Stimulated activated CD8-positive, alpha-beta memory T cell treated with anti-CD3 and anti-CD28 coated beads, Interleukin-4, amount 100 ng/mL, for 24 hours (primary cell): ENCODE results near the gene TMEM131L.

Source experiments
- DNase-seq: peaks from one replicate; pipeline ENCODE4 v3.0.0-alpha.2; 2020; ENCODE audit warnings: low read depth

TMEM131L gene

GRCh38 chr4:153623491-153623890 is 157.3 kb downstream of the TMEM131L start:
- DNase-seq, result no peak

DNA sequence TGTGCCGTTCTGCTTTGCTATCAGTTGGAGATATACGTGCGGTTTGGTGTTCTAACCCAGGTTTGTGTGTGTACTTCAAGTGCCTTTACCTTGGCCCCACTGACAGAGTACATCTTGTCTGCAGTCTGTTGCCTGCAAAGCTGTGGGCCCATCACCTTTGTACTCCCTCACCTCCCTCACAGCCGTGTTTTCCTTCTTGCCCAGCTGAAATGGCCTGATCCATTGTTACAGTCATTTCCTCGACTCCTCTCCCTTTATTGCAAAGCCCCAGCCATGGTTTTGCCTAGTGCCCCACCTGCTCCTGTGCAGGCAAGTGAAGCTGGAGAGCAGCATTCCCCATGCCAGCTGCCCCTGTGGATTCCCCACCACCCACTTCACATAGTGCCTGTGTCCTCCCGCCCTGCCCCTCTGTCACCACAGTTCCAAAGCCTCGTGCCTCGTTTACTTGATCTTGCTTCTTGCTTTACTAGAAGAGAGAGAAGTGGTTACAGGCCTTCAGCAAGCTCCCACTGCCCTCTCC is 162.7 kb downstream of the TMEM131L start:
- DNase-seq, result no peak

GRCh38 chr4:153629776-153630175 is 163.6 kb downstream of the TMEM131L start:
- DNase-seq, result no peak

DNA sequence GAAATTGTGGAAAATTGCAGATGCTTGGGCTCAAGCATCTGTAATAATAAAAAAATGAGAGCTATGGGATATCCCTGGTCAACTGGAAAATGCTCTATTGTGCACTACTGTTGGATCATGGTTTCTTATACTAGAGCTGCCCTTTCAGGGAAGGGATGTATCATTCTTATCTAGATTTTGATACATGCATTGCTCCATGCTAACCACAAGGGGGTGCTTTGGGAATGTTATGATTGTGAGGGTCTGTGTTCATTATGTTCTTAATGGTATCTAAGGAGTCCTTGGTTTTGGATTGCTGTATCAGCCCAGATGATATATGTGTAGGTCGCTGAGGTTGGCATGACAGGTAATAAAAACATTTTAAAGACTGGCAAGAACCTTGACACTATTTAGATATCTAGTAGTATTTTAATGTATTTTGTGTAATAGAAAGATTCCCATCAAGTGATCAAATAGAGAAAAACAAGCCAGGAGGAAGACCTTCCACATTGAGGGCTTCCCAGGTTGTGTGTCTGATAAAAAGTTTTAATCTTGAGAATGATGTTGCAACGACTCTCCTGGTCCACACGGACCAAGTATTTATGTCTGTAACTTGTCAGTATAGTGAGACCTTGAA is 168.7 kb downstream of the TMEM131L start:
- DNase-seq, result no peak

- DNase-seq, result no peak
These were observed 169.7 kb downstream of the TMEM131L start for GRCh38 chr4:153635846-153636245.

- no peak for DNase-seq
These were observed 171.0 kb downstream of the TMEM131L start for GRCh38 chr4:153637201-153637600.

DNA sequence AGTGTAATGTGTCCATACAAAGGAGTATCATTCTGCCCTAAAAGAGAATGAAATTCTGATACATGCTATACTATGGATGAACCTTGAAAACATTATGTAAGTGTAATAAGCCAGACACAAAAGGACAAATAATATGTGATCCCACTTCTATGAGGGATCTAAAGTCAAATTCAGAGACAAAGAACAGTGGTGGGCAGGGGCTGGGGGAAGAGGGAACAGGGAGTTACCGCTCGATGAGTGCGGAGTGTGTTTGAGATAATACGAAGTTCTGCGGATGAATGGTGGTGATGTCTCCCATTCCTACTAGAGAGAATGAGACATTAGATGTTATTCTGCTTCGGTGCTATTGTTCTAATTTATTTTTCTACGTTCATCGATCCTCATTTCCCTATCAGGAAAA is 171.9 kb downstream of the TMEM131L start:
- no peak for DNase-seq

DNA sequence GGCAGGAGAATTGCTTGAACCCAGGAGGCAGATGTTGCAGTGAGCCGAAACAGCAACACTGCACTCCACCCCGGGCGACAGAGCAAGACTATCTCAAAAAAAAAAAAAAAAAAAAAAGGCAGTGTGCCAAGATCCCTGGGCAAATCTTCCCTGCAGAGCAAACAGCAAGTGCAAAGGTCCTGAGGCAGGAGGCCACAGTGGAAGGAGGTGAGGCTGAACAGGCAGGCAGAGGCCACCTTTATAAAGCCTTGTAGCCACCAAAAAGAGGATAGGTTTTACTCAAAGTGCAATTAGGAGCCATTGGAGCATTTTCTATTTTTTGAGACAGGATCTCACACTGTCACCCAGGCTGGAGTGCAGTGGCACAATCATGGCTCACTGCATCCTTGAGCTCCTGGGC is 172.8 kb downstream of the TMEM131L start:
- no peak for DNase-seq

DNA sequence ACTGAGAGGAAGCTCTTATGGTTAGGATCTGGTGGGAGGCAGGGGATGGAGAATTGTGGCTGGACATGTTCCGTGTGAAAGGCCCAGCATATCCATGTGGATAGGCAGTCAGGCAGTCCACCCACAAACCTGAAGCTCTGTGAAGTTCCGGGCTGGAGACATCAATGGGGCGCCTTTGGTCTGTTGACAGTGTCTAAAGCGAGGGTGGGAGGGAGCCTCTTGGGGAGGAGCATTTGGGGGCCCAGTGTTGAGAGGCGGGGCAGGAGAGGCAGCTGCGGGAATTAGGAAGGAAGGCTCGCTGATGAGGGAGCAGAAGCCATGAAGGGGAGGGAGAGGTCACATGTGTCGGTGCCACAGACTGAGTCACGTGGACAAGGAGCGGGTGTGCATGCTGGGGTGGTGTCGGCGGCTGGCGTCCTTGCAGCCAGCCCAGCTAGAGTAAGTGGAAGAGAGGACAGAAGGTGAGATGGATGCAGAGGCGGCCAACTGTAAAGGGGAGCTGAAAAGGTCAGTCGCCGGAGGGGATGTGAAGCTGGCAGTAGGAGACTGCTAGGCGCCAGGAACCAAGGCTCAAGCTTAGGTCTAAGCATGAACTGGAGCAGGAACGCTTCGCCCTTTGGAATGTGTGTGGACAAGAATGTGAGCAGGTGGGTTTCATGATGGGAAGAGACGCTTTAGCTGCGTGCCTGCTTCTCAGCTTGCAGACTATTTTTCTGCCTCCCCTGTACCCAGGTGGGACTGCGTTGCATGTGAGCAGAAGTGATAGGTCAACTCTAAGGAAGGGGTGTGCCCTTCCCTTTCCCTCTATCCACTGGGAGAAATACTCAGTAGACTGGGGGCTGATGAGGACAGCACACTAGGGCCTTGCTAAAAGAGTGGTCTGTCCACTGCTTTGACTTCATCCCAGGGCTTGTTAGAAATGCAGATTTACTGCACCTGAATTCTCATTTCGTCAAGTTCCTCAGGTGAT is 174.0 kb downstream of the TMEM131L start:
- no peak for DNase-seq

DNA sequence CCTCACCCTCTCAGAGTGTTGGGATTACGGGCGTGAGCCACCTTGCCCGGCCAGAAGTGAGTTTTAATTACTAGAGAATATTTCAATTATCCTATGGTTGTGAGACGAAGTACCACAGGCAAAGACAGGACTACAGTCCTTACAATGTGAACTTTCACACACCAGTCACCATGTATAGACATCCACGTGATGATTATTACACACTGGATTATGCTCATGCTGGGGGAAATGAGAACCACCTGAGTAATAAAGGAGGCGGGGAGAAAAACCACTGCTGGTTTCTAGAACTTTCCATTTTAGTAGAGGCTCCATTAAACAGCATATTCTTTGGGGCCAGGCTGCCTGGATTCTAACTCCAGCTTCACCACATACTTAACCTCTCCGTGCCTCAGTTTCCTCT is 175.4 kb downstream of the TMEM131L start:
- no peak for DNase-seq

- no peak for DNase-seq
These were observed 177.5 kb downstream of the TMEM131L start for GRCh38 chr4:153643406-153644383.

DNA sequence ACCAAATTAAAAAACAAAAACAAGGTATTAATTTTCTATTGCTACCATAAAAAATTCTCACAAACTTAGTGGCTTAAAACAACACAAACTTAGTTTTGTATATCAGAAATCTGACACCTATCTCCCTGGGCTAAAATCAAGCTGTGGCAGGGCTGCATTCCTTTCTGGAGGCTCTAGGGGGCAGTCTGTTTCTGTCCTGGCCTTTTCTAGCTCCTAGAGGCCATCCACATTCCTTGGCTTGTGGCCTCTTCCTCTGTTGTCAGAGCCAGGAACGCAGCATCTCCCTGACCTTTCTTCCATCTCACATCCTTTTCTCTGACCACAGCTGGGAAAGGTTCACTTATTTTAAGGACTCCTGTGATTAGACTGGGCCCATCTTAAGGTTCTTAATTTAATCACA is 179.0 kb downstream of the TMEM131L start:
- no peak for DNase-seq

DNA sequence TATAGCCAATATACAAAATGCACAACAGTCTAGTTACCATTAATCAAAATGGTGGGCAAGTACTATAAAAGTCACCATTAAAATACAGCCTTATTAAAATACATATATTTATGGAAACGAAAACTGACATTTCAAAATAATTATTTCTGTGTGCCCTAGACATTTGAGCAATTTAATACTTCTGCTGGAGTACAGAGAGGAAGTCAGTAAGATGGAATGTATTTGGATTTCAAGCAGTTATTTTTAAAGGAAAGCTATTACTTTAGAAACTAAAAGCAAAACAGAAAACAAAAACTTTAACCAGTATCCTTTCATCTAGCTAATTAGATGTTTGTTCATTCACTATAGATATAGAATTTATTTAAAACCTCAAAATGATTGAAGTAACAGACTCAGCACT is 180.1 kb downstream of the TMEM131L start:
- no peak for DNase-seq

GRCh38 chr4:153646978-153647377 is 180.8 kb downstream of the TMEM131L start:
- no peak for DNase-seq

DNA sequence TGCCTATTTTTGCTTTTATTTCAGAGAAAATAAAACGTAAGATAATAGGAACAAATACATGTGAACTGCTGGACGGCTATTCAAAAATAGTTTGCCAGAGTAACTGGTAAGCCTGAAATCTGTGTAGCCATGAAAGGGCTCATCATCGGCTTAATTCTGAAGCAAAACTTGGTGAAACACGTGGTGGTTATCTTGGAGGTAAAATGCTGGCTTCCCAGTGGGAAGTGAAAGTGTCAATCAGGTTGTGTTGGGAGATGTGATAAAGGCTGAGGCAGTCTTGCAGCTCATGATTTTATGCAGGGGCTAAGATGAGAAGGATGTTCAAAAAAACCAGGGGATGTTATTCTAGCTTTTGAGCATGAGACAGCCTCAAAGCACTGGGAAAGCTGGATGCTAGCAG is 181.8 kb downstream of the TMEM131L start:
- DNase-seq, result no peak

GRCh38 chr4:153649572-153649991 is 183.4 kb downstream of the TMEM131L start:
- DNase-seq, result no peak

DNA sequence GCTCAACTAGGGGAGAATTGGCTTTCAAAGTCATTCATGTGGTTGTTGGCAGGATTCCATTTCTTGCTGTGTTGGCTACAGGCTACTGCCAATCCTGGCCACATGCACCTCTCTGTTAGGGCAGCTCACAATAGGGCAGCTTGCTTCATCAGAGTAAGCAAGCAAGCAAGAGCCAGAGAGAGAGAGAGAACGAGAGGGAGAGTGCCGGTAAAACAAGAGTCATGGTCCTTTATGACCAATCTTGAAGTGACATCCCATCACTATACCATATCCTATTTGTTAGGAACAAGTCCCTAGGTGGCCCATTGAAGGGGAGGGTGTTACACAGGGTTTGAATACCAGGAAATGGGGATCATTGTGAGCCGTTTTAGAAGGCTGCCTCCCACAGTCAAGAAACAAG is 185.0 kb downstream of the TMEM131L start:
- no peak for DNase-seq

GRCh38 chr4:153651587-153651986 is 185.4 kb downstream of the TMEM131L start:
- DNase-seq, result no peak

GRCh38 chr4:153652051-153652784 is 186.1 kb downstream of the TMEM131L start:
- no peak for DNase-seq

DNA sequence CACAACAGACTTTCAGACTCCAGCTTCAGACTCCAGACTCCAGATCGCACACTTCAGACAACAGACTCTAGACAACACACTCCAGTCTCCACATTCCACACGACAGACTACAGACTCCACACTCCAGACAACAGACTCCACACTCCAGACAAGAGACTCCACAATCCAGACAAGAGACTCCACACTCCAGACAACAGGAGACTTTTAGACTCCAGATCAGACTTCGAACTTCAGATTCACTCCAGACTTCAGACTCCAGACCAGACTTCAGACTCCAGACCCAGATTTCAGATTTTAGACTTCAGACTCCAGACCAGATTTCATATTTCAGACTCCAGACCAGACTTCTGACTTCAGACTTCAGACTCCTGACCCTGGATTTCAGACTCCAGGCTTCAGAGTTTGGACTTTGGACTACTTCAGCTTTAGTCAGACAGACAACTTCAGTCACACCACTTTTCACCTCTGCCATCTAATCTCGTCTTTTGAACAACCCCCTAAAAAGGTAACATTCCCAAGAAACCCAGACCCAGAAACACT is 188.9 kb downstream of the TMEM131L start:
- DNase-seq, result no peak

GRCh38 chr4:153655928-153656327 is 189.8 kb downstream of the TMEM131L start:
- no peak for DNase-seq
